IMR-90 (cell line): ENCODE data around the gene LRP1B.

Source experiments
- CTCF ChIP-seq: conservative IDR thresholded peaks from 2 replicates; pipeline ENCODE4 v1.5.1; 2012; ENCODE audit warnings: mild to moderate bottlenecking, low read depth, low read length, improper control_type of control experiment
- ELK1 ChIP-seq: fragments of 150-350 bp; IDR thresholded peaks from 2 replicates; pipeline ENCODE4 v1.6.1; 2016; ENCODE audit warnings: low read depth, mild to moderate bottlenecking, low read length, moderate library complexity, borderline replicate concordance
- FOS ChIP-seq: fragments of 150-350 bp; IDR thresholded peaks from 2 replicates; pipeline ENCODE4 v1.6.1; 2016; ENCODE audit warnings: low read depth, low read length
- MAFK ChIP-seq: IDR thresholded peaks from 2 replicates; pipeline ENCODE4 v1.6.1; 2012; ENCODE audit warnings: low read depth, low read length, improper control_type of control experiment
- MXI1 ChIP-seq: IDR thresholded peaks from 2 replicates; pipeline ENCODE4 v1.6.1; 2012; ENCODE audit warnings: low read depth, mild to moderate bottlenecking, low read length, moderate library complexity, borderline replicate concordance
- POLR2A ChIP-seq: IDR thresholded peaks from 2 replicates; pipeline ENCODE4 v1.6.1; 2012; ENCODE audit warnings: mild to moderate bottlenecking, low read depth, low read length
- RCOR1 ChIP-seq: IDR thresholded peaks from 2 replicates; pipeline ENCODE4 v1.6.1; 2012; ENCODE audit warnings: mild to moderate bottlenecking, low read length, improper control_type of control experiment; ENCODE audit not compliant: insufficient replicate concordance
- RFX5 ChIP-seq: IDR thresholded peaks from 2 replicates; pipeline ENCODE4 v1.8.0; 2012; ENCODE audit warnings: low read depth, mild to moderate bottlenecking, low read length, moderate library complexity

GRCh38 chr2:141835103-141835502 lies 295.7 kb downstream of the LRP1B start:
- TF ChIP-seq ELK1, result no peak
- TF ChIP-seq CTCF, result no peak
- no peak for TF ChIP-seq RFX5
- no peak for TF ChIP-seq POLR2A
- TF ChIP-seq RCOR1, result no peak
- no peak for TF ChIP-seq FOS
- no peak for TF ChIP-seq MAFK
- TF ChIP-seq MXI1, result no peak
